Measurements from ENCODE around the gene TMEM126A.
A peak's percentile ranks its signal among the peaks of the same experiment; 100 is the strongest.
"Not testable (repeated sequence)": the region's sequence is repeated elsewhere in the genome, so short reads cannot be mapped to it uniquely, and the experiment has no call there.

The TMEM126A gene

GRCh38 chr11:85647604-85648299 is at the start of gene TMEM126A:
TMEM126A (plus strand) TSS chr11:85647967; CDS start chr11:85650256, 2,289 bp downstream.
- peak; percentile 89 to 90 for DNase-seq (ENCODE audit: low read depth in 2 of 2)

- no peak for DNase-seq (ENCODE audit: low read depth in 2 of 2)
These were observed 48.7 kb upstream of the TMEM126A start for GRCh38 chr11:85599083-85599482.

- no peak for DNase-seq (ENCODE audit: low read depth in 2 of 2)
These were observed 45.1 kb upstream of the TMEM126A start for GRCh38 chr11:85602526-85603213.

GRCh38 chr11:85603220-85603619 is 44.5 kb upstream of the TMEM126A start:
- no peak for DNase-seq (ENCODE audit: low read depth in 2 of 2)

GRCh38 chr11:85606237-85606636 is 41.5 kb upstream of the TMEM126A start:
- not testable (repeated sequence) for DNase-seq (ENCODE audit: low read depth in 2 of 2)

GRCh38 chr11:85608621-85609020 is 39.1 kb upstream of the TMEM126A start:
- DNase-seq (ENCODE audit: low read depth in 2 of 2): not testable (repeated sequence)

GRCh38 chr11:85609286-85609685 is 38.5 kb upstream of the TMEM126A start:
- DNase-seq (ENCODE audit: low read depth in 2 of 2): not testable (repeated sequence)

- not testable (repeated sequence) for DNase-seq (ENCODE audit: low read depth in 2 of 2)
These were observed 36.1 kb upstream of the TMEM126A start for GRCh38 chr11:85611643-85612042.

- no peak for DNase-seq (ENCODE audit: low read depth in 2 of 2)
These were observed 28.3 kb upstream of the TMEM126A start for GRCh38 chr11:85619499-85619898.

- DNase-seq (ENCODE audit: low read depth in 2 of 2): no peak
These were observed 27.5 kb upstream of the TMEM126A start for GRCh38 chr11:85620256-85620655.

- no peak for DNase-seq (ENCODE audit: low read depth in 2 of 2)
These were observed 21.3 kb upstream of the TMEM126A start for GRCh38 chr11:85626496-85626895.

- no peak for DNase-seq (ENCODE audit: low read depth in 2 of 2)
These were observed 20.3 kb upstream of the TMEM126A start, which contains the start of gene DLG2 for GRCh38 chr11:85627332-85627997. DLG2 (minus strand) TSS chr11:85627344.

GRCh38 chr11:85627998-85628770 is 19.6 kb upstream of the TMEM126A start, which contains the start of gene TMEM126B:
TMEM126B (plus strand) TSS chr11:85628593; CDS start chr11:85628608, 15 bp downstream.
- peak; percentile 92 to 97 for DNase-seq (ENCODE audit: low read depth in 2 of 2)

- DNase-seq (ENCODE audit: low read depth in 2 of 2): no peak
These were observed 18.9 kb upstream of the TMEM126A start for GRCh38 chr11:85628771-85629341.

- no peak for DNase-seq (ENCODE audit: low read depth in 2 of 2)
These were observed 13.0 kb upstream of the TMEM126A start for GRCh38 chr11:85634747-85635146.

GRCh38 chr11:85643191-85643614 is 4.6 kb upstream of the TMEM126A start:
- no peak for DNase-seq (ENCODE audit: low read depth in 2 of 2)

- DNase-seq (ENCODE audit: low read depth in 2 of 2): no peak
These were observed 689 bp upstream of the TMEM126A start for GRCh38 chr11:85647078-85647477.

GRCh38 chr11:85651118-85651517 is 3.4 kb downstream of the TMEM126A start:
- no peak for DNase-seq (ENCODE audit: low read depth in 2 of 2)

GRCh38 chr11:85652786-85653447 is 5.2 kb downstream of the TMEM126A start:
- DNase-seq (ENCODE audit: low read depth in 2 of 2): no peak

- DNase-seq (ENCODE audit: low read depth in 2 of 2): not testable (repeated sequence)
These were observed 6.6 kb downstream of the TMEM126A start for GRCh38 chr11:85654343-85654742.

- DNase-seq (ENCODE audit: low read depth in 2 of 2): no peak
These were observed 9.0 kb downstream of the TMEM126A start for GRCh38 chr11:85656777-85657176.

Data from stimulated activated CD4-positive, alpha-beta T cell treated with anti-CD3 and anti-CD28 coated beads, Interleukin-4, amount 100 ng/mL, for 48 hours (primary cell).